Kidney (tissue), 14 donors: ENCODE data around the gene METTL26. TPM values are rescaled to one million over a fixed set of nuclear protein-coding genes. Genes with fewer than 3 reads are reported as not detected.
A peak's percentile ranks its signal among the peaks of the same experiment; 100 is the strongest.

Experiments used
- DNase-seq, 5 donors: peaks; one replicate each; pipeline ENCODE4 v3.0.0-alpha.2; 2013 to 2020
- FAIRE-seq: peaks from 2 replicates; lab custom pipeline; 2012; peaks lifted over from hg19 to GRCh38; lab: Jason Lieb, UNC
- H3K27ac ChIP-seq, 2 donors: one replicate each; pipeline ENCODE4 v1.7.0; 2013; ENCODE audit warnings: low read depth in 2 of 2, low read length in 2 of 2, inconsistent platforms in 1 of 2
- H3K27me3 ChIP-seq: one replicate; pipeline ENCODE4 v1.7.1; 2013; ENCODE audit warnings: low read length, inconsistent platforms; ENCODE audit not compliant: control insufficient read depth, insufficient read depth
- H3K36me3 ChIP-seq, 3 donors: one replicate each; pipeline versions ENCODE4 v1.7.0 to v1.7.1; 2013; ENCODE audit warnings: low read length in 3 of 3, control low read depth in 1 of 3, inconsistent platforms in 1 of 3; ENCODE audit not compliant: insufficient read depth in 3 of 3, control insufficient read depth in 2 of 3
- H3K4me1 ChIP-seq, 3 donors: one replicate each; pipeline versions ENCODE4 v1.7.0 to v1.7.1; 2013; ENCODE audit warnings: low read length in 3 of 3, inconsistent platforms in 1 of 3, low read depth in 1 of 3; ENCODE audit not compliant: control insufficient read depth in 2 of 3, insufficient read depth in 2 of 3
- H3K4me3 ChIP-seq, 3 donors: one replicate each; pipeline versions ENCODE4 v1.7.0 to v1.8.1; 2013; ENCODE audit warnings: low read length in 3 of 3, control low read depth in 1 of 3, inconsistent platforms in 1 of 3
- H3K9ac ChIP-seq, 3 donors: one replicate each; pipeline versions ENCODE4 v1.7.0 to v1.7.1; 2013; ENCODE audit warnings: low read length in 3 of 3, control low read depth in 1 of 3, inconsistent platforms in 1 of 3
- H3K9me3 ChIP-seq, 3 donors: one replicate each; pipeline versions ENCODE4 v1.7.0 to v1.7.1; 2013; ENCODE audit warnings: low read length in 3 of 3, control low read depth in 1 of 3, inconsistent platforms in 1 of 3; ENCODE audit not compliant: control insufficient read depth in 2 of 3, insufficient read depth in 1 of 3
- CTCF ChIP-seq: IDR thresholded peaks from 3 replicates; pipeline ENCODE4 v1.5.1; 2012; ENCODE audit warnings: mild to moderate bottlenecking, moderate library complexity, borderline replicate concordance; ENCODE audit not compliant: insufficient read depth; ENCODE audit errors: extremely low read depth
- intact Hi-C: fragments of 100-400 bp; cut with DNase I; formaldehyde crosslinking; loops from one replicate; pipeline ENCODE4 v1.11.1; 2022
- polyA plus RNA-seq: library from polyadenylated mRNA; stranded (reverse); fragments of 350-450 nt; fragmentation: Illumina TruSeq; extraction: RNeasy Lipid Tissue Mini Kit (QIAGEN cat#74804); gene quantifications from one replicate; pipeline ENCODE4 v1.2.3, GENCODE V29; 2014; ENCODE audit warnings: low read depth, low replicate concordance; ENCODE audit not compliant: insufficient read depth
- total RNA-seq: library from RNA; stranded (reverse); fragmentation: NEBNext Ultra II Directional; extraction: Animal tissue kit (Norgen Biotek cat#: 25700); gene quantifications from one replicate; pipeline ENCODE4 v1.2.1, GENCODE V29; 2021
- donor health status: control.
- donor health status: control.
- donor health status: control.
- donor health status: control.
- donor health status: control.
- donor health status: DM: yes; HTN: yes; CAD: no.
- donor health status: Normal renal cell carcinoma (clear cell type).

METTL26 gene
- total and polyA plus RNA-seq, 2 donors from 2014 or later, result 44.2 to 183 TPM

DNA sequence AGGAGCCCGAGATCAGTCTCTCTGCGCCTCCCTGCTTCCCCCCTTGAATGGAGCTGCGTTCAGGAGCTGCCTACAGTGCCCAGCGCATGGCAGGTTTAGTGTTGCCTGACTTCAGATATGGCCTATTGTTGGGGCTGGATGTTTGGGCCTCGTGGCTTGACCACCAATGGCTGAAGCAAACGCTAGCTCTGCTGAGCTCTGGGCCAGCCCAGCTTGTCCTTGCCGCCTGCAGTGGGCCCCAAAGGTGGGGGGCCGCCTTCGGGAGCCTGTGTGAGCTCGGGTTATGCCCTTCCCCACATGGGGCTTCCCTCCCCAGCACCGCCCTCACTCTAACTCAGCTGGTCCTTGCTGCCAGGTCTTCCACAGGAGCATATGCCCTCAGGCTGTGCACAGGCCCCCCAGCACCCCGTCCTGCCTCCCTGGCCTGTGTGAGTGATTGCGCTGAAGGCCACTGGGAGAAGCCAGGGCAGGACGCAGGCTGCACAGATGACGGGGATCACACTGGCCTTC, 2.0 kb upstream of the METTL26 start:
- Histone ChIP-seq H3K27me3 (no peaks in the 10 kb centered on the region), H3K36me3 (no peaks in the 10 kb centered on the region), H3K4me3 (no peak overlapping the region), H3K9ac (no peak overlapping the region), H3K27ac (peak overlapping the region; percentile 52 to 67), H3K9me3 (no peaks in the 10 kb centered on the region), H3K4me1 (peaks cover 0 to 25% (median 0%) of the 10 kb centered on the region in 3 donors)
- no peak for TF ChIP-seq CTCF
- no peak for FAIRE-seq
- DNase-seq, result no peak
- intact Hi-C loops, result no loop called here

DNA sequence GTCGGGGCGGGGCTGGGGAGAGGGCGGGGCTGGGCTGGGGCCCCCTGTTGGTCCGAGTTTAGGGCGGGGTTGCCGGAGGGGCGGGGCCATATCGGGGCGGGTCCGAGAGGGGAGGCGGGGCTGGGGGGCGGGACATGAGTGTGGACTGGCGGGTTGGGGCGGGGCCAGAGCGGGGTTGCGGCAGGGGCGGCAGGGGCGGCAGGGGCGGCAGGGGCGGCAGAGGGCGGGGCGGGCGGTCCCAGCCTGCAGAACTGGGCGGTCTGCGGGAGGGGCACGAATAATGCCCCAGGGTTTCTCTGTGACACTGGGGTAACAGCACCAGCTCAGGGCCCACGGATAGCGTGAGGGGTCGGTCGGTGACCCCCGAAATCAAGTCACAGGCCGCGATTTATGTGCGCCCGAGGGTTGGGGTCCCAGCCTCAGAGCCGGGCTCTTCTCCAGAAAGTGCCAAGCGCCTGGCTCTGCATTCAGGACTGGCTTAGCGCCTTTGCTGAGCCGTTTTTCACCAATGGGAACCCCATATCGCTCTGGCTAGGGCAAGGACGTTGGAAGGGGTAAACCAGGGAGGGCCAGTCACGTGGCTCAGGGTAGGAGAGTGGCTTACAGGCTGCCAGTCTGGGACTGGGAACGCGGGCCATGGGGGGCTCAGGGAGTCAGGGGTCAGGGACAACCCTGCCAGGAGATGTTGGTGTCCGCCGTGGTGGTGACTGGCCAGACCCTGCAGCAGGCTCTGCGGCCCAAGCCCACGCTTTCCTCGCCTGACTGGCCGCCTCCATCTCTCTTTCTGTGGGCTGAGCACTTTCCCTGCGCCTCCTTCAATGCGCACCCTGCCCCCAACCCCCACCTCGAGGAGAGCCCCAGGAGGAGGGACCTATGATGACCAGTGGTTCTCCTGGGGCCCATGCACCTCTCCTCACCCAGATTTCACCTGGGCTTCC, 1.2 kb upstream of the METTL26 start:
- Histone ChIP-seq H3K36me3 (no peaks in the 10 kb centered on the region), H3K27me3 (no peaks in the 10 kb centered on the region), H3K27ac (peak overlapping the region; percentile 99), H3K9me3 (no peaks in the 10 kb centered on the region), H3K4me1 (peaks cover 0 to 23% (median 0%) of the 10 kb centered on the region in 3 donors), H3K9ac (peak overlapping the region in 2 of 3 donors; percentile 19 to 65), H3K4me3 (peak overlapping the region; percentile 44 to 86 (median 77))
- no peak for TF ChIP-seq CTCF
- intact Hi-C loops, result no loop called here
- FAIRE-seq (no peak), DNase-seq (peak in 4 of 5 donors; percentile 94 to 98 (median 96))

DNA sequence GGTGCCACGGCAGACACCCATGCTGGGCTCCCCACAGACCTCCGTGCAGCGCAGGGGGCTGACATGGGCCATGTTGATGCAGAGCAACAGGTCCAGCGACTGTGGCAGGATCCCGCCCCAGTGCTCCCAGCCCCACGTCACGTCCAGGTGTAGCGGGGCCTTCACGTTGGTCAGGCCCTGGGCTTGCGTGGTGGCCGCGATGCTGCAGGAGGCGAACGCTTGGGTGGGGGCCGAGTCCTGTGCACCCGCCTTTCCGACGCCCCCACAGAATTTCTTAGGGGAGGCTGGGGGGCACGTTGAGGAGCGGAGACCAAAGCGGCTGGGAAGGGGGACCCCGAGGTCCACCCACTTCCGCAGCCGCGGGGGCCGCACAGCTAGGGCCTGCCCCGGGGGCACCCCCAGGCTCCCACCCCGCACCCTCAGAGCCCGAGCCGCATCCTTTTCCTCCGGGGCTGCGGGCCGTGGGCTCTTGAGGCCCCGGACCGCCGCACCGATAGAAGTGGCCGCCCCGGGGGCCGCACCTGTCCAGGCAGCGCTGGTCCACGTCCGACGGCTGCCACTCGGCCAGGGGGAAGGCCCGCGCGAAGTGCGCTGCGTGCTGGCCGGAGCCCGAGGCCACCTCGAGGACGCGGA, 416 bp downstream of the METTL26 start:
- no peak for TF ChIP-seq CTCF
- Histone ChIP-seq H3K9me3 (no peaks in the 10 kb centered on the region), H3K4me3 (peak overlapping the region; percentile 84 to 88 (median 86)), H3K36me3 (no peaks in the 10 kb centered on the region), H3K27me3 (no peaks in the 10 kb centered on the region), H3K27ac (peak overlapping the region; percentile 99), H3K4me1 (peaks cover 0 to 26% (median 0%) of the 10 kb centered on the region in 3 donors), H3K9ac (peak overlapping the region in 2 of 3 donors; percentile 48 to 96)
- intact Hi-C loops, result no loop called here
- DNase-seq, result no peak
- FAIRE-seq, result no peak
